Rectal smooth muscle tissue (tissue), 1 donor: Measurements from ENCODE around the gene MEX3D.
"Not testable (repeated sequence)": the region's sequence is repeated elsewhere in the genome, so short reads cannot be mapped to it uniquely, and the experiment has no call there.

ENCODE experiments used
- H3K27ac ChIP-seq: one replicate; pipeline ENCODE4 v1.7.0; 2013; ENCODE audit warnings: low read depth, low read length, inconsistent platforms
- H3K27me3 ChIP-seq: one replicate; pipeline ENCODE4 v1.7.0; 2013; ENCODE audit warnings: low read length; ENCODE audit not compliant: control insufficient read depth, insufficient read depth
- H3K36me3 ChIP-seq: one replicate; pipeline ENCODE4 v1.7.0; 2013; ENCODE audit warnings: low read length; ENCODE audit not compliant: control insufficient read depth, insufficient read depth
- H3K4me1 ChIP-seq: one replicate; pipeline ENCODE4 v1.7.0; 2013; ENCODE audit warnings: low read length; ENCODE audit not compliant: control insufficient read depth, insufficient read depth
- H3K4me3 ChIP-seq: one replicate; pipeline ENCODE4 v1.7.0; 2013; ENCODE audit warnings: low read length
- H3K9ac ChIP-seq: one replicate; pipeline ENCODE4 v1.7.0; 2013; ENCODE audit warnings: low read length

MEX3D gene

DNA sequence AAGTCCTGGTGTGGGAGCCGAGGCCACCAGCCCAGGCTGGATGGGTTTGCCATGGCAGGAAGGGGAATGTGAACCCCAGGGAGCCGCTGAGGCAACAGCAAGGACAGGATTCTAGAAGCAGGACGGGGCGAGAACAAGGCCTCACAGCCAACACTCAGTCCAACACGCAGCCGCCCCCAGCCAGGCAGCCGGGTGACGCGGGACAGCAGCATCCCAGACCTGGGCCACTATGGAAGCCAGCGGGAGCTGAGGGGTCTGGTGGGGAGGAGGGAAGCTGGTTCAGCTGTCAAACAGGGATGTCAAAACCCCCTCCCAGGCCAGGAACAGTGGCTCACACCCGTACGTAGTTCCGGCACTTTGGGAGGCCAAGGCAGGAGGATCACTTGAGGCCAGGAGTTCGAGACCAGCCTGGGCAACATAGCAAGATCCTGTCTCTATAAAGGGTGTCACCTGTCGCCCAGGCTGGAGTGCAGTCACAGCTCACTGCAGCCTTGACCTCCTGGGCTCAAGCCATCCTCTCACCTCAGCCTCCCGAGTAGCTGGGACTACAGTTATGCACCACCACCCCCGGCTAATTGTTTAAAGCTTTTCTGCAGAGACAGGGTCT, 6.8 kb downstream of the MEX3D start:
- Histone ChIP-seq H3K4me1 (peaks cover 7% of the 10 kb centered on the region), H3K9ac (no peak overlapping the region), H3K4me3 (no peak overlapping the region), H3K36me3 (peaks cover 2% of the 10 kb centered on the region), H3K27me3 (no peaks in the 10 kb centered on the region), H3K27ac (no peak overlapping the region)

DNA sequence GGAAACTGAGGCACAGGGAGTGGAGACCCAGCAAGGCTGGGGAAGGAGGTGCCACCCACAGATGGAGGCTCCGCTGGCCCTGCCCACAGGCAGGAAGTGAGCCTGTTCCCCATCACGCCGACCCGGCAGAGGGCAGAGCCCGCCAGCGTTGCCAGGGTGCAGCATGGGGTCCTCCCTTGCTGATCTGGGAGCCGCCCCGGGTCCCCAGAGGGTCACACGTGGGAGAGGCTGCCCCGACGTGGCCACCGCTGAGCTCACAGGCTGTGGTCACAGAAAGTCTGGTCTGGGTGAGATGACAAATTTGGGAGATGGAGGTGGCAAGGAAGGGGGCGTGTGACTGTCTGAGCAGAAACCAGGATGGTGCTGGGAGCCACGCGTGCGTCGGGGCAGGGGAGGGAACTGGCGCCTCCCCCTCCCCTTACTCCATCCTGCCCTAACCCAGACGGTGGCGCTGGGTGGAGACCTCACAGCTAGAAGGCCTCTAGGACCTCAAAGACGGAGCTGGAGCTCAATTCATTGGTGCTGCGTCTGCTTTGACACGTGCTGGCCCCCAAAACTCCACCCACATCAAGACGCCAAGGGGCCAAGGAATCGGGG, 7.7 kb downstream of the MEX3D start:
- H3K27me3 ChIP-seq, result no peaks in the 10 kb centered on the region
- H3K4me1 ChIP-seq, result no peaks in the 10 kb centered on the region
- no peak overlapping the region for H3K27ac ChIP-seq
- H3K9ac ChIP-seq, result no peak overlapping the region
- H3K4me3 ChIP-seq, result no peak overlapping the region
- H3K36me3 ChIP-seq, result peaks cover 2% of the 10 kb centered on the region

DNA sequence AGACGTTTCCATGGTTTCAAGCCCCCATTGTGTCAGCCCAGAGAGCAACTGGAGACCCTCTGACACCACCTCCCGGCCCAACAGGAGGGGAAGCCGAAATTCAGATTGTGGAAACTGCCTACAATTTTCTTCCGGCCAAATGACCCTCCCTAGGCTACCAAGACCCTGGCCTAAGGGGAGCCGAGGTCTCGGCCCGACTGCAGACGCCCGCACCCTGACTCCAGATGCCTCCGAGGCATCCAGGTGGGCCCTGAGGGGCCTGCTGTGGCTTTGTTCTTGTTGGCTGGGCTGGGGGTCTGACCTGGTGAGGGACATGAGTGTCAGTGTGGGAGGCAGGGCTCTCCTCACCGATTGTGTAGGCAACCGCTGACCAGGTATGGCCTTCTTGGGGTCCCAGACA, 9.6 kb downstream of the MEX3D start:
- Histone ChIP-seq H3K27ac (no peak overlapping the region), H3K27me3 (no peaks in the 10 kb centered on the region), H3K4me1 (no peaks in the 10 kb centered on the region), H3K9ac (no peak overlapping the region), H3K36me3 (peaks cover 2% of the 10 kb centered on the region), H3K4me3 (no peak overlapping the region)

DNA sequence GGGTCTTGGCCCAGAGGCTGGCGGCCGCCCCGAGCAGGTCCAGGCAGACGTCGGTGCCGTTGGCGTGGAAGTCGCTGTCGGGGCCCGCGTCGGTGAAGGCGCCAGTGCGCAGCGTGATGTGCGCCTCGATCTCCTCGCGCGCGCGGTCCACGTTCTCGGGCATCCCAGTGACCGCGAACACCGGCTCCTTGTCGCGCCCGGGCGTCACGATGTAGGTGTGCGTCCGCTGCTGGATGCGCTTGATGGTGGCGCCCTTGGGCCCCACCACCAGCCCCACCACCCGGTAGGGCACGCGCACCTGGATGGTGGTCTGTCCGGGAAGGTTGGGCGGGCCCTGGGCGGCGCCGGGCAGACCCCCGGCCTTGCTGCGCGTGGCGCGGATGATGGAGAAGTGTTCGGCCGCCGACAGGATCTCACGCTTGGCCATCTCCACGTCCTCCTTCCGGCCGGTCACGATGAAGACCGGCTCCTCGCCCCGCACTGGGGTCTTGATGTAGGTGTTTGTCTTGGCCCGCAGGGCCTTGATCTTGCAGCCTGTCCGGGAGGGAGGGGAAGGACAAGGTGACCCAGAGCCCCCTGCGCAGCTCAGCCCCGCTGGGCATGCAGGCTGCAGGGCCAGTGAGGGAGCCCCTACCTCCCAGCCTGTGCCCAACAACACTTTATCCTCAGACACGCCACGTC, 11.6 kb downstream of the MEX3D start:
- Histone ChIP-seq H3K36me3 (peaks cover 2% of the 10 kb centered on the region), H3K9ac (no peak overlapping the region), H3K27me3 (no peaks in the 10 kb centered on the region), H3K27ac (no peak overlapping the region), H3K4me3 (no peak overlapping the region), H3K4me1 (no peaks in the 10 kb centered on the region)

DNA sequence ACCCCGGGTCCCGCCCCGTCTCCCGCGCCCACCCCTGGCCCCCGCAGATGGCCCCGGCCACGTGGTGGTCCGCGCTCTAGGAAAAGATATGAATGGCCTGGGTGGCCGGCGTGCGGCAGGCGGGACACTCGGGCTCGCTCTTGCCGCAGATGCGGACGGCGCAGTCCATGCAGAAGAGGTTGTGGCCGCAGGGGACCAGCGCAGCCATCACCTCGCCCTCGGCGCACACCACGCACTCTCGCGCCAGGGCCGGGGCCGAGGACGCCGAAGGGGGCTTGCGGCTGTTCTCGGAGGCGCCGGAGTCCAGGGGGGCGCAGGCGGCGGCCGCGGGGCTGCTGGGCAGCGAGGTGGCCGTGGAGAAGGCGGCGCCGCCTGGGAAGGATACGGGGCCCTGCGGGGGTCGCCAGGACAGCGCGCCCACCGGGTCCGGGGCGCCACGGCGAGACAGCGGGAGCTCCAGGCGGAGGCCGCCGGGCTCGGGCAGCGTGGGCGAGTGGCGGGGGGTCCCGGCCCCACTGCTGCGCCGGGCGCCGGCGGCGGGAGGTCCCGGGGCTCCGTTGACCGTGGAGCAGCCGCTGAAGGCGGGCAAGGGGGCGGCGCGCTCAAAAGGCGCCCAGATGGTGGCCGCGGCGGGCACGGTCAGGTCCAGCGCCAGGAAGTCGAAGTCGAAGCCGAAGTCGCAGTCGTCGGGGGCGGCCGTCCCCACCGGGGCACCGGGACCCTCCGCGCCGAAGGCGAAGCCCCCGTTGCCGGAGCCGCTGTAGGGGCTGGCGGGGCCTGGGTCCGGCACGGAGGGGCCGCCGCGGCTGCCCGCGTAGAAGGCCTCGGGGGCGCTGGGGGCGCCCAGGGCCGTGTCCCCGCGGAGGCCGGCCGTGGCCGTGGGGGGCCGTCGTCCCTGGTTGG, 12.4 kb downstream of the MEX3D start:
- H3K9ac ChIP-seq, result no peak overlapping the region
- no peak overlapping the region for H3K27ac ChIP-seq
- peaks cover 2% of the 10 kb centered on the region for H3K36me3 ChIP-seq
- H3K27me3 ChIP-seq, result no peaks in the 10 kb centered on the region
- no peaks in the 10 kb centered on the region for H3K4me1 ChIP-seq
- no peak overlapping the region for H3K4me3 ChIP-seq

DNA sequence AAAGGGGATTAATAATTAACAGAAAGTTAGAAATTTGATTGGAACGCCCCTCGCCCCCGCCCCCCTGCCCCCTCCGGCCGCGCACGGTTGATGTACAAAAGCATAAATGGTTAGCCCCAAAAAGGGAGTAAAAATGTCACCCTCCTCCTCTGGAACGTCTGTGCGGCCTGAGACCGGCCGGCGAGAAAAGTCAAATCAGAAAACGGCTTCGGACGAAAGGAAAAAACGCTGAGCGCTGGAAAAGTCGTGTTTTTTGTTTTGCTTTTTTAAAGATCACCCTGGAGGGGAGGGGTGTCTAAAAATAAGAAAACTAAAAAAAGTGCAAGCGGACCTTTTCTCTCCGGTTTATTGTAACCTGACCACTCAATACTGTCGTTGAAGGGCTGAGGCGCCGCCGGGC, 13.2 kb downstream of the MEX3D start:
- no peaks in the 10 kb centered on the region for H3K27me3 ChIP-seq
- no peak overlapping the region for H3K9ac ChIP-seq
- H3K36me3 ChIP-seq, result peaks cover 2% of the 10 kb centered on the region
- no peak overlapping the region for H3K4me3 ChIP-seq
- no peaks in the 10 kb centered on the region for H3K4me1 ChIP-seq
- H3K27ac ChIP-seq, result no peak overlapping the region

DNA sequence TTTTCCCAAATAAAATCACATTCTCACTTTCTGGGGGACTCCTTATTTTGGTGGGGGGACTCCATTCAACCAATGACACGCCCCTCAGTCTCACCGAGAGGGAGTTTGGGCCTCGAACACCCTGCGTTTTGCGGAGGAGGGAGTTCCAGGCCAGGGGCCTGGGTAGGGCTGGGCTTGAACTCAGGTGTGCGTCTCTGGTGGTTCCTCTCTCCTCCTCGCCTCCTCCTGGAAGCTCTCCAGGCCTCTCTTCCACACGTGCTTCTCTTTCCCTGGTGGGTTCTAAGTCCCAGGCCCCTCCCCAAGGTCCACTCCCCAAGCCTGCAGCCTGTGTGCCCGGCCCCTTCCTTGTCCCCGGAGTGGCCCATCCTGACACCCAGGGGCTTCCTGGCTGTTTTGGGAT, 14.7 kb downstream of the MEX3D start:
- Histone ChIP-seq H3K9ac (no peak overlapping the region), H3K36me3 (peaks cover 2% of the 10 kb centered on the region), H3K4me1 (no peaks in the 10 kb centered on the region), H3K27me3 (no peaks in the 10 kb centered on the region), H3K4me3 (no peak overlapping the region), H3K27ac (no peak overlapping the region)

DNA sequence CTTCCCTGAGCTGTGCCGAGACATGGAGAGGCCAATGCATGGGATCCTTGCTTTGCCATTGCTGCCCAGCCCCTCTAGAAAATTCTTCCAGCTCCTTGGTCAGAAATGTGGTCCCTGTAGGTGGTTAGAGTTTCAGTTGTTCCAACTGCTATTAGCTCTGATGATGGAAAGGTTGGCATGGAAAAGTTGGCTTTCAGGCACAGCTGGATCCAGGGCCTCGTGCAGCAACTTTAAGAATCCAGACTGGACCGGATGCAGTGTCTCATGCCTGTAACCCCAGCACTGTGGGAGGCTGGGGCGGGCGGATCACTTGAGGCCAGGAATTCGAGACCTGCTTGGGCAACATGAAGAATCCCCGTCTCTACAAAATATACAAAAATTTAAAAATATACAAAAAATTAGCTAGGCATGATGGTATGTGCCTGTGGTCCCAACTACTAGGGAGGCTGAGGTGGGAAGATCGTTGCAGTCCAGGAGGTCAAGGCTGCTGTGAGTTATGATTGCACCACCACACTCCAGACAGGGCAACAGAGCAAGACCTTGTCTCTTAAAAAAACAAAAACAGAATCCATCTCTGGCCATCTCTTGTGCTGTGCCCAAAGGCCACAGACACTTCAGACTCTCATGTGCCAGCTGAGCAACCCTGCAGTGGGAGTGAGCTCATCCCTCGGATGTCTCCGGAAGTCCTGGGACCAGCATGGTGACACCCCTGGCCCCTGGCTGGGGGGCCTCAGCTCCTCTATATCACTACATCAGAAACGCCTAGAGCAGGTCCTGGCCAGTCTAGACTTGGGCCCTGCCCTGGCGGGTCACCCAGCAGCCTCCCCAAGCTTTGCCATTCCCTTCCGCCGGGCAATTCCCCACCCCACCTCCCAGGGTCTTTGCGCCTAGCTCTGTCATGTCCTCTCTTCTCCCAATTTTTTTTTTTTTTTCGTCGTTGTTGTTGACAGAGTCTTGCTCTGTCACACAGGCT, 16.8 kb downstream of the MEX3D start:
- Histone ChIP-seq H3K9ac (no peak overlapping the region), H3K27me3 (peaks cover 3% of the 10 kb centered on the region), H3K36me3 (no peaks in the 10 kb centered on the region), H3K27ac (no peak overlapping the region), H3K4me3 (no peak overlapping the region), H3K4me1 (no peaks in the 10 kb centered on the region)

DNA sequence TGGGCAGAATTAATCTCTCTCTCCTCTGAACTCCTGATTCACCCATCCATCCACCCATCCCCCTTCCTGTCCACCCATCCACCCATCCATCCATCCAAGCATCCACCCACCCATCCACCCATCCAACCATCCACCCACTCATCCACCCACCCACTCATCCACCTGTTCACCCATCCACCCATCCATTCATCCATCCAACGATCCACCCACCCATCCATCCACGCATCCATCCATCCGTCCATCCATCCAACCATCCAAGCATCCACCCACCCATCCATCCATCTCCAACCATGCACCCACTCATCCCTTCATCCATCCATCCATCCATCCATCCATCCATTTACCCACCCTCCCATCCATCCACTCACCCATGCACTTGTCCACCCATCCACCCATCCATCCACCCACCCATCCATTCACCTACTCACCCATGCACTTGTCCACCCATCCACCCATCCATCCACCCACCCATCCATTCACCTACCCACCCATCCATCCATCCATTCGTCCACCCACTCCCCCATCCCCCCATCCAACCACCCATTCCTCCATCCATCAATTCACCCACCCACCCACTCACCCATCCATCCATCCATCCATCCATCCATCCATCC, 18.7 kb downstream of the MEX3D start:
- H3K4me1 ChIP-seq, result no peaks in the 10 kb centered on the region
- H3K27me3 ChIP-seq, result peaks cover 3% of the 10 kb centered on the region
- H3K27ac ChIP-seq, result no peak overlapping the region
- no peak overlapping the region for H3K9ac ChIP-seq
- H3K36me3 ChIP-seq, result no peaks in the 10 kb centered on the region
- no peak overlapping the region for H3K4me3 ChIP-seq

DNA sequence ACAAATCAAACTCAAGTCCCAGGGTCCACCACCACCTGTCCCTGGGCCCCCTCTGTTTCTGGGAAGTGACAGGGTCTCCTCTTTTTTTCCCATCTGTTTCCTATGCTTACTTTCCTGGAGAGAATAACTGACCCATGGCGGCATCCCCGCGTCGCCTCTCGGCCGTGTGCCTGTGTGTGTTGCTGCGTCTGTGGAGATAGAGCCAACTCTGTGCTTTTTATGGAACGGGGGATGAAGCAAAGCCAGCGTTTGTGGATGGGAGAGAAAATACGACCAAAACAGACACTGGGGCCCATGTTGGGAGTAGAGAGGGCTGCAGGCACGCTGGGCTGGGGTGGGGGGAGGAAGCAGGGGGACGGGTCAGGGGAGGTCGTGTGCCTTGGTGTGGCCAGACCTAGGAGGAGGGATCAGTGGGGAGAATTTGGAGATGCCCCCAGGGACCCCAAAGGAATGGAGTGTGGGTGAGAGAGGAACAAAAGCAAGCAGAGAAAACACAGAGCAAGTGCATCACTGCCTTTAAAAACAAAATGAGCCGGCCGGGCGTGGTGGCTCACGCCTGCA, 27.7 kb downstream of the MEX3D start:
- Histone ChIP-seq H3K9ac (no peak overlapping the region), H3K27ac (peak overlapping the region; percentile 53), H3K4me1 (peaks cover 8% of the 10 kb centered on the region), H3K27me3 (no peaks in the 10 kb centered on the region), H3K4me3 (no peak overlapping the region), H3K36me3 (no peaks in the 10 kb centered on the region)

DNA sequence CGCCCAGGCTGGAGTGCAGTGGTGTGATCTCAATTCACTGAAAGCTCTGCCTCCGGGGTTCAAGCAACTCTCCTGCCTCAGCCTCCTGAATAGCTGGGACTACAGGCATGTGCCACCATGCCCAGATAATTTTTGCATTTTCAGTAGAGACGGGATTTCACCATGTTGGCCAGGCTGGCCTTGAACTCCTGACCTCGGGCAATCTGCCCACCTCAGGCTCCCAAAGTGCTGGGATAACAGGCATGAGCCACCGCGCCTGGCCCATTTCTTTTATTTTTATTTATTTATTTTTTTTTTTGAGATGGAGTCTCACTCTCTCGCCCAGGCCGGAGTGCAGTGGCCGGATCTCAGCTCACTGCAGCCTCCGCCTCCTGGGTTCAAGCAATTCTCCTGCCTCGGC, 28.4 kb downstream of the MEX3D start:
- H3K4me3 ChIP-seq, H3K36me3 ChIP-seq, H3K4me1 ChIP-seq, H3K9ac ChIP-seq, H3K27me3 ChIP-seq: not testable (repeated sequence)
- H3K27ac ChIP-seq, result peak overlapping the region; percentile 53
